Naive thymus-derived CD8-positive, alpha-beta T cell (primary cell): ENCODE data around the gene MAGED1. TPM values are rescaled to one million over a fixed set of nuclear protein-coding genes. Genes with fewer than 3 reads are reported as not detected.

Experiments used
- ATAC-seq, 2 donors: fragments of 150-1000 bp; cut with Tn5 transposase in 1 of 2; sonication (Bioruptor Pico), chemical (Tn5 transposase) in 1 of 2; 1 replicate in 1 of 2; 2 replicates in 1 of 2; pipeline ENCODE4 v1.10.0; 2021; ENCODE audit warnings: mild to moderate bottlenecking in 2 of 2, moderate library complexity in 2 of 2
- POLR2A ChIA-PET: fragments of 350-600 bp; sonication (Branson Sonifier 250); formaldehyde crosslinking; loops from one replicate; lab custom pipeline; 2021; ENCODE audit warnings: antibody characterized with exemption; lab: Charles Lee
- DNase-seq, 10 donors: peaks; one replicate each; pipeline versions ENCODE4 v3.0.0 to v3.0.0-alpha.2; 2020 to 2022
- H3K27ac Mint-ChIP-seq, 10 donors: one replicate each; pipeline ENCODE4 v1.8.0; 2020 to 2022; ENCODE audit warnings: mild to moderate bottlenecking in 10 of 10, mixed read lengths in 10 of 10, moderate library complexity in 4 of 10, inconsistent platforms in 1 of 10
- H3K27me3 Mint-ChIP-seq, 5 donors: one replicate each; pipeline ENCODE4 v1.8.0; 2021 to 2022; ENCODE audit warnings: mixed read lengths in 5 of 5
- H3K36me3 Mint-ChIP-seq, 3 donors: one replicate each; pipeline ENCODE4 v1.8.0; 2020 to 2022; ENCODE audit warnings: mixed read lengths in 3 of 3, mild to moderate bottlenecking in 2 of 3, inconsistent platforms in 1 of 3
- H3K4me1 Mint-ChIP-seq, 4 donors: one replicate each; pipeline ENCODE4 v1.8.0; 2021 to 2022; ENCODE audit warnings: mixed read lengths in 4 of 4
- H3K4me3 Mint-ChIP-seq, 10 donors: one replicate each; pipeline ENCODE4 v1.8.0; 2020 to 2022; ENCODE audit warnings: mild to moderate bottlenecking in 10 of 10, mixed read lengths in 10 of 10, moderate library complexity in 6 of 10, inconsistent platforms in 1 of 10
- H3K9me3 Mint-ChIP-seq, 9 donors: one replicate each; pipeline ENCODE4 v1.8.0; 2020 to 2022; ENCODE audit warnings: mixed read lengths in 9 of 9, mild to moderate bottlenecking in 3 of 9, inconsistent platforms in 1 of 9, moderate library complexity in 1 of 9
- polyA plus RNA-seq, 3 donors: library from polyadenylated mRNA; unstranded; fragments of 300-500 nt; fragmentation: Illumina TruSeq; gene quantifications; one replicate each; pipeline ENCODE4 v1.2.3, GENCODE V29; 2021
- total RNA-seq, 8 experiments: library from RNA in 2 of 8; stranded (reverse) in 2 of 8; gene quantifications; one replicate each; pipeline ENCODE4 v1.2.3 and lab custom pipeline; 2021 to 2026

The MAGED1 gene
- total and polyA plus RNA-seq, 5 experiments from 2014 or later = 38.6 to 81.9 (median 48.7) TPM

GRCh38 chrX:51870354-51870753, 23.1 kb upstream of the MAGED1 start:
- H3K4me3 Mint-ChIP-seq = no peak overlapping the region
- POLR2A ChIA-PET = no interaction called here
- no peaks in the 10 kb centered on the region for H3K27me3 Mint-ChIP-seq
- H3K4me1 Mint-ChIP-seq = peaks cover 12 to 38% (median 28%) of the 10 kb centered on the region in 4 donors
- ATAC-seq (no peak), DNase-seq (no peak)
- H3K9me3 Mint-ChIP-seq = peaks cover 0 to 4% (median 0%) of the 10 kb centered on the region in 9 donors
- H3K27ac Mint-ChIP-seq = no peak overlapping the region
- peaks cover 0 to 23% (median 16%) of the 10 kb centered on the region in 3 donors for H3K36me3 Mint-ChIP-seq

DNA sequence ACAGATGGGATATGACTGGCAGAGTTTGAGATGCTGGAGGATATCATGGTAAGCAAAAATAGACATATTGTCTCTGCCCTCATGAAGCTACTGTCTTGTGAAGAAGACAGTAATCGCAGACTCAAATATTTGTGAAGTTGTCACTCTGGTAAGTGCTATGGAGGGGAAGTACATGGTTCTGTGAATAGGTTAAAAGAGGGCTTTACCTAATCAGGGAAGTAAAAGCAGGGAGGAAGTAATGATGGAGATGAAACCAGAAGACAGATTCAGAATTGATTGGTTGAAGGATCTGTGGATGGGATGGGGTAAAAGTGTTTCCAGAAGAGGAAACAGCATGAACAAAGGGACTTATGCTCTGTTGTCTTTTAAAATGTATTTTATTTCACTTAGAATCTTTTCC, 19.3 kb upstream of the MAGED1 start:
- no peak overlapping the region for H3K4me3 Mint-ChIP-seq
- peak overlapping the region in 2 of 10 donors; percentile 17 to 78 for H3K27ac Mint-ChIP-seq
- ATAC-seq = no peak
- H3K27me3 Mint-ChIP-seq = no peaks in the 10 kb centered on the region
- DNase-seq = no peak
- peaks cover 12 to 22% (median 14%) of the 10 kb centered on the region in 4 donors for H3K4me1 Mint-ChIP-seq
- POLR2A ChIA-PET = no interaction called here
- H3K9me3 Mint-ChIP-seq = peaks cover 0 to 4% (median 0%) of the 10 kb centered on the region in 9 donors
- H3K36me3 Mint-ChIP-seq = peaks cover 0 to 23% (median 13%) of the 10 kb centered on the region in 3 donors

DNA sequence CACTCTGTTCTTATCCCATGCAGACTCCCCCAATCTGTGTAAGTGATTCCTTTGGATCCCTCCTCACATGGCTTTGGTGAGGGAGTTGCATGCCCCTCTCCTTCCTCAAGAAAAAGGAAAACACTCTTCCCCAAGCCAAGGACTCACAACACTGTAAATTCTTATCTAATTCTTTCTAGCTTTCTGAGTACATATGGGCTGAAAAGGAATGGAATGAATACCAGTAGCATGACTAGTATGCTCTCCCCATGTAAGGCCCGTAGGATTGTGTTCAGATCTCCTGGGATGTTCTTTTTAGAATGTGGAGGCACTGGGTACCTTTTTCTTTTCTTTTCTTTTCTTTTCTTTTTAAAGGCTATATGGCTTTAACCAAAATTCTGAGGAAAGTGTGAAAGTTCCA, 17.0 kb upstream of the MAGED1 start:
- no peaks in the 10 kb centered on the region for H3K27me3 Mint-ChIP-seq
- H3K36me3 Mint-ChIP-seq = peaks cover 0 to 26% (median 4%) of the 10 kb centered on the region in 3 donors
- H3K4me1 Mint-ChIP-seq = peaks cover 10 to 22% (median 14%) of the 10 kb centered on the region in 4 donors
- H3K27ac Mint-ChIP-seq = no peak overlapping the region
- no peak for DNase-seq
- peaks cover 0 to 4% (median 0%) of the 10 kb centered on the region in 9 donors for H3K9me3 Mint-ChIP-seq
- H3K4me3 Mint-ChIP-seq = no peak overlapping the region
- ATAC-seq = no peak
- POLR2A ChIA-PET = no interaction called here

DNA sequence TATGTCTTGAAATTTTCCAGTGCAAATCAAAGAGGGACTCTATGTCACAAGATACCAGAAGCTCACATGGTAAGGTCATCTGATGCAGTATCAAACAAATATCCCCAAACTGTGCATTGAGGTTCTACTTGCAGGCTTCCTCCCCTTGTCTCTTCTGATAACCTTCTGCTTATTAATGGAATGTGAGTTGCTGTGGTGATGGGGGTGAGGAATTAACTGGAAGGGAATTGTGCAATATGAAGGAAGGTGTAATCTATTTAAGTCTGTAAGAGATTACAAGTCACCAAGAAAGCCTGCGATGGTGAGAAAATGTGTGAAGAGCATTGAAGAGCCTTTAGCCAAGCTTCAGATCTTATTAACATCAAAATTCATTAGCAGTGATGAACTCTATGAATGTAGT, 15.4 kb upstream of the MAGED1 start:
- Mint-ChIP-seq H3K4me1 (peaks cover 10 to 21% (median 13%) of the 10 kb centered on the region in 4 donors), H3K27ac (no peak overlapping the region), H3K9me3 (no peaks in the 10 kb centered on the region), H3K27me3 (no peaks in the 10 kb centered on the region), H3K4me3 (no peak overlapping the region), H3K36me3 (peaks cover under 1 to 30% (median 2%) of the 10 kb centered on the region in 3 donors)
- DNase-seq (no peak), ATAC-seq (no peak)
- POLR2A ChIA-PET = no interaction called here

DNA sequence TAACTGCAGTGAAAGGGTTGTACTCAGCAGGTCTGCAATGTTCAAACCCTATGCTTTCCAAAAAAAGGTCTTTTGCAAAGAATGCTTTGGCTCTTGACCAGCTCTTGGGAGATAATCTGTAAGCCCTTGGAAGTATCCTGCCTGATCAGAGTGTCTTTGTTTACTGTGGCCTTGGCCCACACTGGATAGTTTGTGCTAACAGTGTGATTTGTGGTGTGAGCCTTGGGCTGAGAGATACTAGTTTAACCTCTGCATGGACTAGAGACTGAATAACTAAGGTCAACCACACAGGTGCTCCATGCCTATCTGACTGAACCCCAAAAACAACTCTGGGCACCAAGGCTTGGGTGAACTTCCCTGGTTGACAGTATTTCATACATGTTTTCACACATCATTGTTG, 3.6 kb upstream of the MAGED1 start:
- peak overlapping the region in 3 of 10 donors; percentile 10 to 59 (median 20) for H3K27ac Mint-ChIP-seq
- H3K36me3 Mint-ChIP-seq = peaks cover 0 to 2% (median 0%) of the 10 kb centered on the region in 3 donors
- peaks cover 6 to 21% (median 14%) of the 10 kb centered on the region in 4 donors for H3K4me1 Mint-ChIP-seq
- no peak overlapping the region for H3K4me3 Mint-ChIP-seq
- DNase-seq (no peak), ATAC-seq (no peak)
- POLR2A ChIA-PET = no interaction called here
- peaks cover 0 to 2% (median 0%) of the 10 kb centered on the region in 9 donors for H3K9me3 Mint-ChIP-seq
- no peaks in the 10 kb centered on the region for H3K27me3 Mint-ChIP-seq

DNA sequence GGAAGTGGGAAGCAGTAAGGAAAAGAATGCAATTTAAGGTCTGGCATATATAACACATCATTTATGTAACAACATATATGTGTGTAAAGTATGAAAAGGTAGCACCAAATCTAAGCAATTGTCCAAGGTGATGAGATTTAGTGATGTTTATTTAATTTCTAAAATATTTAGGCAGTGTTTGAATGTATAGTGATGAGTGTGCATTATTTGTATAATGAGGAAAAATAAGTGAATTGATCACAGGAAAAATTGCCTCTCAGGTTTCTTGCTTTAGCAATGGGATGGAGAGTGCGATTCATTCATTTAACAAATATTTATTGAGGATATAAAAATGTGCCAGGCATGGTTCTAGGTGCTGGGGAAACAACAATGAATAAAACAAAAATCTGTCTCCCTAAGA, 2.2 kb upstream of the MAGED1 start:
- peaks cover 0 to 2% (median 0%) of the 10 kb centered on the region in 9 donors for H3K9me3 Mint-ChIP-seq
- H3K4me1 Mint-ChIP-seq = peaks cover 6 to 31% (median 25%) of the 10 kb centered on the region in 4 donors
- peak overlapping the region in 9 of 10 donors; percentile 27 to 96 (median 86) for H3K27ac Mint-ChIP-seq
- ATAC-seq = no peak
- H3K27me3 Mint-ChIP-seq = no peaks in the 10 kb centered on the region
- no peaks in the 10 kb centered on the region for H3K36me3 Mint-ChIP-seq
- DNase-seq = no peak
- POLR2A ChIA-PET = no interaction called here
- peak overlapping the region in 2 of 10 donors; percentile 20 to 47 for H3K4me3 Mint-ChIP-seq

DNA sequence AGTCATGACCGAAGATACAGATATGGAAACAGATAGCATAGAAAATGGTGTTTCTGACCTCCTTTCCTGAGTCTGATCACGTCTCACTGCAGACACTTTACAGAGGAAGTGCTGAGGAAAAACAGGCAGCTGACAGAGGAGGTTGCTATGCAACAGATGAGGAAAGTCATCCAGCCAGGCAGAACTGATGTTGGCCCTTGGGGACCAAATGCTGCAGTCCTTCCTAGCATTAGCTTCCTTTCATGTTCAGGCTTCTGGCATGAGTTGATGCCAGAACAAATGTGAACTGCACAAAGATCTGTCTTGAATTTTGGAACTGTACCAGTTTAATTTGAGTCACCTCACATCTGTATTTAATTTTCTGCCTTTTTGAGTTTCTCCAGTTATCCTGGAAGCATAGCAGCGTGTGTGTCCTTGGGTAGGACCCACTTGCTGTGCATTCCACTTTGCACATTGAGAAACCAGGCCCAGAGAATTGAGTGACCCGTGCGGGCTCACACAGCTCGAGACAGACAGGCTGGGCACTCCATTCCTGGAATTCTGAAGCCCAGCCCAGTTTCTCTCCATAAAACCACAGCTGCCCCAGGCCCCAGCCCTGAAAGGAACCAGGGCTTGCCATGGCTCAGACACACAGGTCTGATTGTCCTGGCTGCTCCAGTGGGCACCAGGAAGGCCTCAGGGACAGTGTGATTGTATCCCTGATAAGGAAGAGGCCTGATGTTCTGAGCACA, 1.4 kb upstream of the MAGED1 start:
- H3K36me3 Mint-ChIP-seq = peaks cover 0 to 2% (median 0%) of the 10 kb centered on the region in 3 donors
- peaks cover 6 to 31% (median 25%) of the 10 kb centered on the region in 4 donors for H3K4me1 Mint-ChIP-seq
- H3K9me3 Mint-ChIP-seq = peaks cover 0 to 2% (median 0%) of the 10 kb centered on the region in 9 donors
- H3K4me3 Mint-ChIP-seq = peak overlapping the region in 5 of 10 donors; percentile 19 to 47 (median 39)
- POLR2A ChIA-PET = no interaction called here
- H3K27me3 Mint-ChIP-seq = no peaks in the 10 kb centered on the region
- H3K27ac Mint-ChIP-seq = peak overlapping the region; percentile 27 to 96 (median 86)
- DNase-seq (peak in 1 of 10 donors; percentile 5), ATAC-seq (no peak)

GRCh38 chrX:51893931-51894696, 691 bp downstream of the MAGED1 start:
- Mint-ChIP-seq H3K27me3 (no peaks in the 10 kb centered on the region), H3K27ac (peak overlapping the region; percentile 84 to 98 (median 90)), H3K36me3 (peaks cover 0 to 21% (median 0%) of the 10 kb centered on the region in 3 donors), H3K9me3 (peaks cover 0 to 2% (median 0%) of the 10 kb centered on the region in 9 donors), H3K4me1 (peaks cover 8 to 31% (median 25%) of the 10 kb centered on the region in 4 donors), H3K4me3 (peak overlapping the region; percentile 89 to 97 (median 94))
- POLR2A ChIA-PET = interaction anchor here (0.6 to 2.7 kb wide), 4 partner anchors 14 to 367 kb away, joined by 3 to 12 read pairs (median 4); no protein-coding TSS in a partner anchor
- ATAC-seq (peak; percentile 12 to 14), DNase-seq (peak in 5 of 10 donors; percentile 18 to 35 (median 28))

- no peaks in the 10 kb centered on the region for H3K27me3 Mint-ChIP-seq
- POLR2A ChIA-PET = interaction anchor here (0.9 to 2.7 kb wide), 3 partner anchors 13 to 367 kb away, joined by 3 to 12 read pairs (median 3); partner anchors contain the start of gene GSPT2
- peaks cover 8 to 31% (median 25%) of the 10 kb centered on the region in 4 donors for H3K4me1 Mint-ChIP-seq
- H3K9me3 Mint-ChIP-seq = peaks cover 0 to 2% (median 0%) of the 10 kb centered on the region in 9 donors
- peaks cover 0 to 28% (median 0%) of the 10 kb centered on the region in 3 donors for H3K36me3 Mint-ChIP-seq
- peak overlapping the region; percentile 84 to 98 (median 90) for H3K27ac Mint-ChIP-seq
- peak overlapping the region; percentile 89 to 97 (median 94) for H3K4me3 Mint-ChIP-seq
- ATAC-seq (peak; percentile 67 to 70), DNase-seq (peak in 8 of 10 donors; percentile 24 to 73 (median 49))
Measured at GRCh38 chrX:51894697-51895336, 1.4 kb downstream of the MAGED1 start.

- DNase-seq (no peak), ATAC-seq (no peak)
- H3K27ac Mint-ChIP-seq = peak overlapping the region in 1 of 10 donors; percentile 38
- H3K27me3 Mint-ChIP-seq = no peaks in the 10 kb centered on the region
- H3K4me1 Mint-ChIP-seq = peaks cover 9 to 30% (median 24%) of the 10 kb centered on the region in 4 donors
- H3K36me3 Mint-ChIP-seq = peaks cover 3 to 42% (median 6%) of the 10 kb centered on the region in 3 donors
- H3K9me3 Mint-ChIP-seq = peaks cover 0 to 2% (median 0%) of the 10 kb centered on the region in 9 donors
- no peak overlapping the region for H3K4me3 Mint-ChIP-seq
- POLR2A ChIA-PET = no interaction called here
Measured at GRCh38 chrX:51896626-51897025, 3.2 kb downstream of the MAGED1 start.

GRCh38 chrX:51899741-51900140, 6.3 kb downstream of the MAGED1 start:
- no peak for ATAC-seq
- Mint-ChIP-seq H3K36me3 (peaks cover 3 to 55% (median 8%) of the 10 kb centered on the region in 3 donors), H3K9me3 (no peaks in the 10 kb centered on the region), H3K4me3 (no peak overlapping the region), H3K27ac (no peak overlapping the region), H3K27me3 (no peaks in the 10 kb centered on the region), H3K4me1 (peaks cover 8 to 25% (median 20%) of the 10 kb centered on the region in 4 donors)
- DNase-seq = no peak
- POLR2A ChIA-PET = no interaction called here

- Mint-ChIP-seq H3K27me3 (no peaks in the 10 kb centered on the region), H3K4me3 (no peak overlapping the region), H3K4me1 (peaks cover 5 to 18% (median 9%) of the 10 kb centered on the region in 4 donors), H3K9me3 (no peaks in the 10 kb centered on the region), H3K36me3 (peaks cover 3 to 48% (median 8%) of the 10 kb centered on the region in 3 donors), H3K27ac (peak overlapping the region in 6 of 10 donors; percentile 21 to 66 (median 59))
- DNase-seq = no peak
- no peak for ATAC-seq
- POLR2A ChIA-PET = no interaction called here
Measured at GRCh38 chrX:51902510-51903050, 9.2 kb downstream of the MAGED1 start.
